H1 (cell line): Measurements from ENCODE around the gene AIM2. TPM values are rescaled to one million over a fixed set of nuclear protein-coding genes. Genes with fewer than 3 reads are reported as not detected.

ENCODE experiments used
- CTCF ChIA-PET: fragments of 300-600 bp; sonication (Branson Sonifier 250); formaldehyde crosslinking; loops from one replicate; lab custom pipeline; 2021; ENCODE audit not compliant: partially characterized antibody; lab: Charles Lee
- POLR2A ChIA-PET: fragments of 300-600 bp; sonication (Branson Sonifier 250); formaldehyde crosslinking; loops from one replicate; lab custom pipeline; 2021; ENCODE audit warnings: inconsistent platforms; ENCODE audit not compliant: partially characterized antibody; lab: Charles Lee
- DNase-seq, 2 experiments: peaks; one replicate each; pipeline versions ENCODE4 v3.0.0 to v3.0.0-alpha.2; 2010 to 2022; ENCODE audit warnings: low spot score in 2 of 2, low read depth in 1 of 2, mixed read lengths in 1 of 2
- FAIRE-seq: peaks from 2 replicates; lab custom pipeline; 2011; peaks lifted over from hg19 to GRCh38; lab: Jason Lieb, UNC
- H2AFZ ChIP-seq: 2 replicates; pipeline ENCODE4 v1.8.1; 2012; ENCODE audit warnings: low read length, inconsistent platforms
- H2AK5ac ChIP-seq: 2 replicates; pipeline ENCODE4 v1.6.1; 2013; ENCODE audit warnings: low read depth, low read length
- H2BK120ac ChIP-seq: replicated peaks from 2 replicates; pipeline ENCODE3; 2013; ENCODE audit warnings: low read depth, low read length, inconsistent platforms
- H2BK12ac ChIP-seq: 2 replicates; pipeline ENCODE4 v1.6.1; 2013; ENCODE audit warnings: low read depth, low read length
- H2BK15ac ChIP-seq: 2 replicates; pipeline ENCODE4 v1.6.1; 2013; ENCODE audit warnings: low read length
- H2BK20ac ChIP-seq: 2 replicates; pipeline ENCODE4 v1.6.1; 2013; ENCODE audit warnings: low read length
- H2BK5ac ChIP-seq: 2 replicates; pipeline ENCODE4 v1.6.1; 2013; ENCODE audit warnings: low read depth, low read length
- H3K14ac ChIP-seq: 2 replicates; pipeline ENCODE4 v1.6.1; 2013; ENCODE audit warnings: inconsistent platforms; ENCODE audit not compliant: insufficient read length
- H3K18ac ChIP-seq: 2 replicates; pipeline ENCODE4 v1.6.1; 2013; ENCODE audit warnings: low read length; ENCODE audit errors: extremely low read depth
- H3K23ac ChIP-seq: 2 replicates; pipeline ENCODE4 v1.6.1; 2013; ENCODE audit warnings: inconsistent platforms; ENCODE audit not compliant: insufficient read length
- H3K23me2 ChIP-seq: 2 replicates; pipeline ENCODE4 v1.6.1; 2013; ENCODE audit warnings: low read depth, low read length
- H3K27ac ChIP-seq: 2 replicates; pipeline ENCODE4 v1.6.1; 2011; ENCODE audit warnings: low read depth, low read length, inconsistent platforms
- H3K27me3 ChIP-seq, 4 experiments: replicated peaks in 1 of 4; 1 replicate in 1 of 4; 2 replicates in 3 of 4; pipeline versions ENCODE4 v1.6.1 to v1.8.1; 2011 to 2013; ENCODE audit warnings: low read length in 3 of 4, mild to moderate bottlenecking in 3 of 4, inconsistent platforms in 2 of 4, mixed read lengths in 2 of 4, moderate library complexity in 1 of 4; ENCODE audit not compliant: control insufficient read depth in 3 of 4, insufficient read depth in 3 of 4; ENCODE audit errors: extremely low read depth in 1 of 4
- H3K36me3 ChIP-seq, 4 experiments: 2 replicates each; pipeline versions ENCODE4 v1.6.1 to v1.8.1; 2011 to 2013; ENCODE audit warnings: mild to moderate bottlenecking in 4 of 4, low read length in 3 of 4, moderate library complexity in 2 of 4, control low read depth in 1 of 4, inconsistent platforms in 1 of 4; ENCODE audit not compliant: insufficient read depth in 4 of 4, control insufficient read depth in 2 of 4
- H3K4ac ChIP-seq: replicated peaks from 2 replicates; pipeline ENCODE3; 2013; ENCODE audit warnings: low read length, low read depth, mixed read lengths, inconsistent platforms; ENCODE audit not compliant: insufficient read length
- H3K4me1 ChIP-seq, 4 experiments: replicated peaks in 1 of 4; 1 replicate in 1 of 4; 2 replicates in 3 of 4; pipeline versions ENCODE4 v1.6.1 to v1.8.1; 2011 to 2013; ENCODE audit warnings: low read length in 3 of 4, inconsistent platforms in 2 of 4, mixed read lengths in 1 of 4; ENCODE audit not compliant: insufficient read depth in 4 of 4, control insufficient read depth in 3 of 4
- H3K4me2 ChIP-seq, 2 experiments: 2 replicates each; pipeline versions ENCODE4 v1.6.1 to v1.8.1; 2011 to 2013; ENCODE audit warnings: low read depth in 2 of 2, low read length in 2 of 2, control low read depth in 1 of 2, inconsistent platforms in 1 of 2, mild to moderate bottlenecking in 1 of 2; ENCODE audit not compliant: insufficient read depth in 1 of 2
- H3K4me3 ChIP-seq, 4 experiments: fragments of 200-600, 300-600 bp in 1 of 4; sonication (generic), shearing (Covaris generic), sonication (Bioruptor Twin) in 1 of 4; 2 replicates each; pipeline versions ENCODE4 v1.5.1 to v1.8.1; 2011 to 2016; ENCODE audit warnings: low read length in 4 of 4, low read depth in 3 of 4, control low read depth in 2 of 4, inconsistent platforms in 2 of 4, mild to moderate bottlenecking in 2 of 4, mixed read lengths in 1 of 4, moderate library complexity in 1 of 4; ENCODE audit not compliant: insufficient read depth in 2 of 4; ENCODE audit errors: extremely low read depth in 1 of 4
- H3K56ac ChIP-seq: replicated peaks from 2 replicates; pipeline ENCODE3; 2013; ENCODE audit warnings: low read depth, mild to moderate bottlenecking, mixed read lengths, low read length, inconsistent platforms; ENCODE audit not compliant: insufficient read length
- H3K79me1 ChIP-seq: 2 replicates; pipeline ENCODE4 v1.6.1; 2013; ENCODE audit warnings: low read depth, low read length, control low read depth
- H3K79me2 ChIP-seq, 2 experiments: 2 replicates each; pipeline versions ENCODE4 v1.6.1 to v1.8.1; 2012 to 2013; ENCODE audit warnings: low read length in 2 of 2, mild to moderate bottlenecking in 2 of 2, inconsistent platforms in 1 of 2; ENCODE audit not compliant: insufficient read depth in 2 of 2, control insufficient read depth in 1 of 2
- H3K9ac ChIP-seq, 4 experiments: replicated peaks in 1 of 4; 1 replicate in 1 of 4; 2 replicates in 3 of 4; pipeline versions ENCODE4 v1.6.1 to v1.8.1; 2011 to 2013; ENCODE audit warnings: low read depth in 3 of 4, low read length in 3 of 4, control low read depth in 2 of 4, mild to moderate bottlenecking in 2 of 4, moderate library complexity in 2 of 4, inconsistent platforms in 1 of 4; ENCODE audit errors: extremely low read depth in 1 of 4
- H3K9me3 ChIP-seq, 2 experiments: 2 replicates each; pipeline versions ENCODE4 v1.6.1 to v1.8.1; 2012 to 2013; ENCODE audit warnings: mild to moderate bottlenecking in 2 of 2, moderate library complexity in 2 of 2, control low read depth in 1 of 2, inconsistent platforms in 1 of 2, low read depth in 1 of 2, low read length in 1 of 2, mixed read lengths in 1 of 2; ENCODE audit not compliant: insufficient read depth in 2 of 2
- H4K20me1 ChIP-seq, 2 experiments: replicated peaks in 1 of 2; 2 replicates each; pipeline versions ENCODE3 to v1.8.1; 2011 to 2013; ENCODE audit warnings: inconsistent platforms in 2 of 2, low read length in 2 of 2, mild to moderate bottlenecking in 1 of 2; ENCODE audit not compliant: insufficient read depth in 2 of 2, control insufficient read depth in 1 of 2
- H4K5ac ChIP-seq: 2 replicates; pipeline ENCODE4 v1.6.1; 2013; ENCODE audit warnings: low read length, low read depth, mixed read lengths, inconsistent platforms; ENCODE audit not compliant: insufficient read length
- H4K8ac ChIP-seq: 2 replicates; pipeline ENCODE4 v1.8.0; 2013; ENCODE audit warnings: mild to moderate bottlenecking, moderate library complexity, low read length, inconsistent platforms; ENCODE audit not compliant: insufficient read depth; ENCODE audit errors: extremely low read depth
- H4K91ac ChIP-seq: replicated peaks from 2 replicates; pipeline ENCODE3; 2013; ENCODE audit warnings: low read length, mixed read lengths, inconsistent platforms; ENCODE audit not compliant: insufficient read length
- BCL11A ChIP-seq, 2 experiments: IDR thresholded peaks; one replicate each; pipeline ENCODE4 v1.6.1; 2011; ENCODE audit warnings: low read depth in 2 of 2, low read length in 2 of 2, mild to moderate bottlenecking in 2 of 2
- BRCA1 ChIP-seq: IDR thresholded peaks from 2 replicates; pipeline ENCODE4 v1.6.1; 2012; ENCODE audit warnings: low read depth, low read length, improper control_type of control experiment
- FOSL1 ChIP-seq: IDR thresholded peaks from 2 replicates; pipeline ENCODE4 v1.6.1; 2011; ENCODE audit warnings: mild to moderate bottlenecking, low read depth, low read length, moderate library complexity; ENCODE audit not compliant: insufficient read depth
- GABPA ChIP-seq: IDR thresholded peaks from 2 replicates; pipeline ENCODE4 v1.6.1; 2011; ENCODE audit warnings: mild to moderate bottlenecking, low read length, moderate library complexity, borderline replicate concordance; ENCODE audit not compliant: insufficient read depth
- RBBP5 ChIP-seq: IDR thresholded peaks from 2 replicates; pipeline ENCODE4 v1.7.1; 2012; ENCODE audit warnings: low read depth, mild to moderate bottlenecking, inconsistent platforms, low read length, moderate library complexity, borderline replicate concordance
- SUZ12 ChIP-seq: fragments of 200-600 bp; sonication (generic); IDR thresholded peaks from 2 replicates; pipeline ENCODE4 v1.6.1; 2012; ENCODE audit warnings: mild to moderate bottlenecking, inconsistent platforms, low read length, moderate library complexity, mixed read lengths
- TAF1 ChIP-seq: IDR thresholded peaks from 2 replicates; pipeline ENCODE4 v1.6.1; 2011; ENCODE audit warnings: mild to moderate bottlenecking, low read depth, low read length
- TBP ChIP-seq: IDR thresholded peaks from 2 replicates; pipeline ENCODE4 v1.6.1; 2011; ENCODE audit warnings: low read depth, low read length, improper control_type of control experiment
- YY1 ChIP-seq: IDR thresholded peaks from 2 replicates; pipeline ENCODE4 v1.6.1; 2011; ENCODE audit warnings: low read depth, mild to moderate bottlenecking, low read length
- ZNF274 ChIP-seq: IDR thresholded peaks from 2 replicates; pipeline ENCODE4 v1.7.0; 2012; ENCODE audit warnings: low read length, borderline replicate concordance; ENCODE audit errors: extremely low read depth
- WGBS, 2 experiments: shearing (Covaris generic) in 1 of 2; methylation state at CpG; one replicate each; pipeline versions ENCODE4 v1.1.6 to v1.1.7; 2013 to 2015; ENCODE audit warnings: low lambda C conversion rate in 2 of 2, mixed read lengths in 2 of 2, inconsistent platforms in 1 of 2, low coverage in 1 of 2, missing lambda C conversion rate in 1 of 2; ENCODE audit not compliant: insufficient replicate concordance in 2 of 2, insufficient coverage in 1 of 2, insufficient read length in 1 of 2; ENCODE audit errors: extremely low coverage in 1 of 2, missing lambda C conversion rate in 1 of 2; 5-methylcytosine and 5-hydroxymethylcytosine counted together
- polyA plus RNA-seq, 7 experiments: library from polyadenylated mRNA; depleted of rRNA in 3 of 7; stranded (reverse) in 5 of 7; unstranded in 2 of 7; fragments of >200 nt in 5 of 7; fragments of 200-250 nt in 2 of 7; gene quantifications; 1 replicate in 5 of 7; 2 replicates in 1 of 7; 4 replicates in 1 of 7; pipeline versions ENCODE4 v1.2.1 to v1.2.3, GENCODE V29; 2011 to 2013; ENCODE audit warnings: missing spikeins in 2 of 7, mixed read lengths in 2 of 7
- total RNA-seq: library from RNA; stranded (reverse); fragmentation: NEBNext Ultra II Directional; extraction: Animal tissue kit (Norgen Biotek cat#: 25700); gene quantifications from 2 replicates; pipeline ENCODE4 v1.2.1, GENCODE V29; 2021
- TF ChIP-seq, protein P1 (sequence below): IDR thresholded peaks from 2 replicates; pipeline ENCODE4 v1.6.1; 2012; ENCODE audit warnings: inconsistent platforms

The AIM2 gene
- total and polyA plus RNA-seq, 2 of the 8 experiments (the other 6 are each of a cell fraction or from before 2014, with no cell fraction given) = 0.21 to 2.1 TPM

DNA sequence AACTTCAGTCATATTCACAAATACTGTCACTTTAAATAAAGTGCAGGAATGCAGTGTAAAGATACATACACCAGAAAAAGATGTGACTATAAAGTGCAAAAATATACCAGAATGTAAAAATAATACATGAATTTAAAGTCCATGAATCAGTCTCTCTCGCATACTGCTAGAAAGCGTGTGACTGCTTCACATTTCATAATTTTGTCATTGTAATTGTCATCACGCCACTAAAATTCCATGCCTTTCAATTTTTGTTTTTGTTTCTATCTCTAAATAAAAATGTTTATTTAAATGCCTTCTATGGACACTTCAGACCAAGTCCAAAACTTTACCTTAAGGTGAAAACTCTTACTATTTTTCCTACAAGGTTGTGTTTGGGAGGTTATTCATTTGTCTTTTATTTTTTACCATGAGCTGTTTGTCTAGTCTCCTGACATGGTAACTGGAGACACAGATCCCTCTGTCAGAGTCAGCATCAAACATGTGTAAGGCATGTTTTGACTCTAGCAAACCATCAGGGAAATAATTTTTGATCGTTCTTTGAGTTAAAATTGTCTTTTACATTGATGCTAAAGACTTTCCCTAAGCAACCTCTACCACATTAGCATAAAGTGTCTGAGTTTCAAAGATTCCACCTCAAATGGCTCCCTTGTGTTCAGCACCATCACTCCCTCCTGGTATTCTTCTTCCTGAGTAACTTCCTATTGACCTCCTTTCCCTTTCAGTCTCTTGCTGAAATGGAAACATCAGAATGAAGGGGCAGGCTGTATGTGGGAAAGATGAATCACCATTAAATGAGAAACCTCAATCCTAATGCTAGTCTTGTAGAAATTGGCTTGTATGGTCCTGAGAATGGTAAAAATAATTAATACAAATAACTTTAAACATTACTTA lies 14.0 kb upstream of the AIM2 start:
- no peak for FAIRE-seq
- TF ChIP-seq BRCA1 (no peak), TAF1 (no peak), ZNF274 (no peak), GABPA (no peak), YY1 (no peak), FOSL1 (no peak), RBBP5 (no peak), TBP (no peak), SUZ12 (no peak), BCL11A (IDR thresholded peaks at IDR 0.05; ENCODE audit: low read depth in 2 of 2, low read length in 2 of 2) (no peak)
- TF ChIP-seq, protein P1, sequence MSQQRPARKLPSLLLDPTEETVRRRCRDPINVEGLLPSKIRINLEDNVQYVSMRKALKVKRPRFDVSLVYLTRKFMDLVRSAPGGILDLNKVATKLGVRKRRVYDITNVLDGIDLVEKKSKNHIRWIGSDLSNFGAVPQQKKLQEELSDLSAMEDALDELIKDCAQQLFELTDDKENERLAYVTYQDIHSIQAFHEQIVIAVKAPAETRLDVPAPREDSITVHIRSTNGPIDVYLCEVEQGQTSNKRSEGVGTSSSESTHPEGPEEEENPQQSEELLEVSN = no peak

More for the DNA sequence above, 14.0 kb upstream of the AIM2 start:
- ChIA-PET POLR2A (no interaction called here), CTCF (interaction anchor here (0.6 to 3.4 kb wide), 9 partner anchors 12 to 407 kb away, joined by 3 to 23 read pairs (median 4); partner anchors contain the start of gene AIM2)
- H3K4me2 ChIP-seq = no peak overlapping the region
- no peak overlapping the region for H3K4ac ChIP-seq
- H4K20me1 ChIP-seq = no peaks in the 10 kb centered on the region
- H3K79me2 ChIP-seq = no peaks in the 10 kb centered on the region
- no peak overlapping the region for H3K18ac ChIP-seq
- no peak overlapping the region for H2BK120ac ChIP-seq
- WGBS, 2 experiments = 94% methylated on average over 4 of the region's 4 CpGs; no CpG with 5 or more reads in 1 of the 2 experiments
- H2BK15ac ChIP-seq = no peak overlapping the region
- H3K4me1 ChIP-seq = no peaks in the 10 kb centered on the region
- H2AFZ ChIP-seq = no peak overlapping the region
- no peak overlapping the region for H4K8ac ChIP-seq
- no peaks in the 10 kb centered on the region for H3K23me2 ChIP-seq
- H4K5ac ChIP-seq = no peak overlapping the region
- no peaks in the 10 kb centered on the region for H3K79me1 ChIP-seq
- H3K27ac ChIP-seq = no peak overlapping the region
- H3K23ac ChIP-seq = no peak overlapping the region
- no peaks in the 10 kb centered on the region for H3K27me3 ChIP-seq
- no peaks in the 10 kb centered on the region for H3K9me3 ChIP-seq
- H3K56ac ChIP-seq = no peak overlapping the region
- no peak overlapping the region for H2AK5ac ChIP-seq
- H3K36me3 ChIP-seq = no peaks in the 10 kb centered on the region
- no peak overlapping the region for H2BK20ac ChIP-seq
- no peak overlapping the region for H4K91ac ChIP-seq
- H3K9ac ChIP-seq = no peak overlapping the region
- H2BK12ac ChIP-seq = no peak overlapping the region
- no peak overlapping the region for H2BK5ac ChIP-seq
- H3K4me3 ChIP-seq = no peak overlapping the region
- no peak for DNase-seq
- no peak overlapping the region for H3K14ac ChIP-seq
